ENCODE data around the gene EPHB1.

EPHB1 gene

DNA sequence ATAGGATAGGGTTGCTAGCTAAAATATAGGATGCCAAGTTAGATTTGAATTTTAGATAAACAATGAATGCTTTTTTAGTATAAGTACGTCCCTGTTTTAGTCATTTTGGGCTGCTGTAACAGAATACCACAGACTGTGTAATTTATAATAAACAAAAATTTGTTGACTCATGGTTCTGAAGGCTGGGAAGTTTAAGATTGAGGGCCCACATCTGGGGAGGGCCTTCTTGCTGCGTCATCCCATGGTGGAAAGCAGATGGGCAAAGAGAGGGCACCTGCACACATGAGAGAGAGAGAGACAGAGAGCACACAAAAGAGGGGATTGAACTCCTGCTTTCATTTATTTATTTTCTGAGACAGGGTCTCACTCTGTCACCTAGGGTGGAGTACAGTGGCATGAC lies 246.5 kb downstream of the EPHB1 start:
- TF ChIP-seq TAF1 (IDR thresholded peaks at IDR 0.05; ENCODE audit: borderline replicate concordance, insufficient read depth, low read length) (no peak), SIN3A (IDR thresholded peaks at IDR 0.05; ENCODE audit: borderline replicate concordance, insufficient read depth, low read length) (no peak), REST (IDR thresholded peaks at IDR 0.05; ENCODE audit: insufficient read depth in 1 of 2, low read depth in 2 of 2, low read length in 2 of 2) (no peak), POLR2AphosphoS5 (IDR thresholded peaks at IDR 0.05; ENCODE audit: low read depth, low read length) (no peak), FOXP2 (optimal IDR thresholded peaks at IDR 0.05; ENCODE audit: borderline replicate concordance, extremely low read depth, extremely low read length, insufficient read depth) (no peak)

DNA sequence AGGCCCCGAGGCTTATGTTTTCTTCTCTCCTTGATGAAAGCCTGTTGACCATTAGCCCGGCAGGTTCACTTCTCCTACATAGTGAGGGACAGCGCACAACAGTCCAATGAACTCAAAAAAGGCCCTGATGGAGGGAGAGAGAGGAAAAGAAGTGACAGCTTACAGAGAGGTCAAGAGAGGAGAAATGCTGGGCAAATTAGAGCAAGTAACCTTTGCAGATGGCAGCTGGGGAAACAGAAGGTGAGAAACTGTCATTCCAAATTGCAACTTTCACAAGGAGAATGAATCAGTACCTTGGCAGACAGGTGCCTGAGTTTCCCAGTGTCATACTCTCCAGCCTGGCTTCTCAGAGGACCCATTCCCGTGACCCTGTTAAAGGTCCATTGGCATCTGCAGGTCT lies 252.0 kb downstream of the EPHB1 start:
- TF ChIP-seq FOXP2 (optimal IDR thresholded peaks at IDR 0.05; ENCODE audit: borderline replicate concordance, extremely low read depth, extremely low read length, insufficient read depth) = no peak
- TF ChIP-seq SIN3A (IDR thresholded peaks at IDR 0.05; ENCODE audit: borderline replicate concordance, insufficient read depth, low read length) = no peak
- no peak for TF ChIP-seq REST (IDR thresholded peaks at IDR 0.05; ENCODE audit: insufficient read depth in 1 of 2, low read depth in 2 of 2, low read length in 2 of 2)
- TF ChIP-seq TAF1 (IDR thresholded peaks at IDR 0.05; ENCODE audit: borderline replicate concordance, insufficient read depth, low read length) = no peak

DNA sequence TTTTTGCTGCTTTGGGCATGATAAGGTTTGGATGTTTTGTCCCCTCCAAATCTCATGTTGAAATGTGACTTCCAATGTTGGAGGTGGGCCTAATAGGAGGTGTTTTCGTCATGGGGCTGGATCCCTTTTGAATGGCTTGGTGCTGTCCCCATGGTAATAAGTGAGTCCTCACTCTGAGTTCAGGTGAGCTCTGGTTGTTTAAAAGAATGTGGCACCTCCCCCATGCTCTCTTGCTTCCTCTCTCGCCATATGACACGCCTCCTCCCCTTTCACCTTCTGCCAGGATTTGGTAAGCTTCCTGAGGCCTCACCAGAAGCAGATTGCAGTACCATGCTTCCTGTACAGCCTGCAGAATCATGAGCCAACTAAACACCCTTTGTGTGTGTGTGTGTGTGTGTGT lies 255.5 kb downstream of the EPHB1 start:
- TF ChIP-seq TAF1 (IDR thresholded peaks at IDR 0.05; ENCODE audit: borderline replicate concordance, insufficient read depth, low read length) (no peak), SIN3A (IDR thresholded peaks at IDR 0.05; ENCODE audit: borderline replicate concordance, insufficient read depth, low read length) (no peak), POLR2AphosphoS5 (IDR thresholded peaks at IDR 0.05; ENCODE audit: low read depth, low read length) (no peak), REST (IDR thresholded peaks at IDR 0.05; ENCODE audit: insufficient read depth in 1 of 2, low read depth in 2 of 2, low read length in 2 of 2) (no peak), FOXP2 (optimal IDR thresholded peaks at IDR 0.05; ENCODE audit: borderline replicate concordance, extremely low read depth, extremely low read length, insufficient read depth) (no peak)

GRCh38 chr3:135051409-135051973 lies 256.4 kb downstream of the EPHB1 start:
- TF ChIP-seq REST (IDR thresholded peaks at IDR 0.05; ENCODE audit: insufficient read depth in 1 of 2, low read depth in 2 of 2, low read length in 2 of 2) (no peak), POLR2AphosphoS5 (IDR thresholded peaks at IDR 0.05; ENCODE audit: low read depth, low read length) (no peak), SIN3A (IDR thresholded peaks at IDR 0.05; ENCODE audit: borderline replicate concordance, insufficient read depth, low read length) (no peak), TAF1 (IDR thresholded peaks at IDR 0.05; ENCODE audit: borderline replicate concordance, insufficient read depth, low read length) (no peak)

DNA sequence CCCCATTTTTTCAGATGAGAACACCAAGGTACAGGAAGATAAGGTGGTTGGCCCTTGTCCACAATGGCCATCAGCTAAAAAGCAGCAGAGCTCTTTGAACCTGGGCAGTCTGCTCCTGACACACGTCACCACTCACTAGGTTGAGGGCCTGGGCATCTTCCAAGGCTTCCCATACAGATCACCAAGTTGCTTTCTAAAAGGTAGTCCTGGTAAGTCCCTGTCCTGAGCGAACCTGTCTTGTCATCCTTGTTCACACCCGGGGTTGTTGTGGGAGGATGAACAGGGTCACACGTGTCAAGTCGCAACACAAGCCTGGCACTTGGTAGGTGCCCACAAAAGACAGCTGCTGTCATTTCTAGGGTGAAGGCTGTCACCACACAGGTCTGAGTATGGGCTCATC lies 260.4 kb downstream of the EPHB1 start:
- TF ChIP-seq SIN3A (IDR thresholded peaks at IDR 0.05; ENCODE audit: borderline replicate concordance, insufficient read depth, low read length) (no peak), REST (IDR thresholded peaks at IDR 0.05; ENCODE audit: insufficient read depth in 1 of 2, low read depth in 2 of 2, low read length in 2 of 2) (no peak)

Data from PFSK-1 (cell line).